ENCODE data around the gene YTHDF2.

The YTHDF2 gene

GRCh38 chr1:28803662-28804061 lies 66.9 kb downstream of the YTHDF2 start:
- no peak for DNase-seq

GRCh38 chr1:28804071-28804470 lies 67.3 kb downstream of the YTHDF2 start:
- no peak for DNase-seq

GRCh38 chr1:28807046-28807445 lies 70.3 kb downstream of the YTHDF2 start:
- no peak for DNase-seq

- no peak for DNase-seq
Observed at GRCh38 chr1:28807986-28808385, 71.2 kb downstream of the YTHDF2 start.

GRCh38 chr1:28811369-28811765 lies 74.6 kb downstream of the YTHDF2 start:
- DNase-seq, result no peak

- no peak for DNase-seq
Observed at GRCh38 chr1:28811766-28812668, 75.3 kb downstream of the YTHDF2 start, which contains the start of gene OPRD1. Gene OPRD1, plus strand, starts transcription at chr1:28812170. Its CDS starts 214 bp downstream, at chr1:28812384.

GRCh38 chr1:28812669-28813468 lies 76.1 kb downstream of the YTHDF2 start:
- no peak for DNase-seq

- no peak for DNase-seq
Observed at GRCh38 chr1:28813931-28814465, 77.3 kb downstream of the YTHDF2 start.

- DNase-seq, result no peak
Observed at GRCh38 chr1:28815533-28816185, 78.9 kb downstream of the YTHDF2 start.

GRCh38 chr1:28817133-28817532 lies 80.4 kb downstream of the YTHDF2 start:
- no peak for DNase-seq

- DNase-seq, result no peak
Observed at GRCh38 chr1:28819020-28819419, 82.3 kb downstream of the YTHDF2 start.
